ENCODE measurements around the gene HEATR9. TPM values are rescaled to one million over a fixed set of nuclear protein-coding genes. Genes with fewer than 3 reads are reported as not detected.

The HEATR9 gene
- total RNA-seq, 1 experiment from 2014 or later = not detected

GRCh38 chr17:35812456-35812855 is 56.2 kb downstream of the HEATR9 start:
- H3K36me3 ChIP-seq (ENCODE audit: control insufficient read depth in 1 of 2, insufficient read depth in 2 of 2, low read length in 2 of 2) = peaks cover 9 to 20% of the 10 kb centered on the region in 2 experiments
- no peak overlapping the region for H3K9ac ChIP-seq (ENCODE audit: low read length)
- no peak for ATAC-seq
- no peak for DNase-seq (ENCODE audit: low read depth, low spot score)
- CTCF ChIA-PET = interaction anchor here (0.7 kb wide), 1 partner anchor 49 kb away, joined by 3 read pairs; no protein-coding TSS in a partner anchor
- no peaks in the 10 kb centered on the region for H3K27me3 ChIP-seq (ENCODE audit: insufficient read depth, low read length)
- RAD21 ChIA-PET (ENCODE audit: low non-redundant PET in 1 of 2, low total read pairs in 2 of 2, uncharacterized antibody in 2 of 2, unreplicated experiment in 2 of 2) = no interaction called here
- no peak overlapping the region for H3K4me2 ChIP-seq (ENCODE audit: low read length)
- H3K79me2 ChIP-seq (ENCODE audit: insufficient read depth, low read length) = peaks cover 81% of the 10 kb centered on the region
- no peaks in the 10 kb centered on the region for H3K9me3 ChIP-seq (ENCODE audit: control insufficient read depth in 1 of 2, insufficient read depth in 1 of 2, low read depth in 1 of 2, low read length in 2 of 2)
- peaks cover 19 to 26% of the 10 kb centered on the region in 2 experiments for H3K4me1 ChIP-seq (ENCODE audit: control insufficient read depth in 1 of 2, insufficient read depth in 2 of 2, low read length in 2 of 2)
- POLR2A ChIA-PET = no interaction called here
- no peak overlapping the region for H3K4me3 ChIP-seq (replicated peaks in 1 of 2; ENCODE audit: low read depth in 1 of 2, low read length in 2 of 2)
- no TSS peak for BruUV-seq (replicated peaks)
- H4K20me1 ChIP-seq (ENCODE audit: insufficient read depth) = peaks cover 49% of the 10 kb centered on the region
- TF ChIP-seq EZH2phosphoT487 (IDR thresholded peaks at IDR 0.05; ENCODE audit: borderline replicate concordance) (no peak), FOSL1 (IDR thresholded peaks at IDR 0.05; ENCODE audit: low read depth) (no peak), ELF1 (IDR thresholded peaks at IDR 0.05; ENCODE audit: borderline replicate concordance, low read depth) (no peak), EGR1 (IDR thresholded peaks at IDR 0.05; ENCODE audit: low read depth) (no peak), EZH2 (IDR thresholded peaks at IDR 0.05) (no peak), RAD21 (IDR thresholded peaks at IDR 0.05; ENCODE audit: low read depth) (no peak)
- TF ChIP-seq, protein P1, sequence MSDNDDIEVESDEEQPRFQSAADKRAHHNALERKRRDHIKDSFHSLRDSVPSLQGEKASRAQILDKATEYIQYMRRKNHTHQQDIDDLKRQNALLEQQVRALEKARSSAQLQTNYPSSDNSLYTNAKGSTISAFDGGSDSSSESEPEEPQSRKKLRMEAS (IDR thresholded peaks at IDR 0.05) = no peak
- H2AFZ ChIP-seq (ENCODE audit: low read depth, low read length, poor library complexity, severe bottlenecking) = no peak overlapping the region
- intact Hi-C loops (cut with micrococcal nuclease) = no loop called here
- no peaks in the 10 kb centered on the region for H3K9me2 ChIP-seq (ENCODE audit: insufficient read depth)
- no peak overlapping the region for H3K27ac ChIP-seq (ENCODE audit: low read depth, low read length)

- no peaks in the 10 kb centered on the region for H3K27me3 ChIP-seq (ENCODE audit: insufficient read depth, low read length)
- peaks cover 74% of the 10 kb centered on the region for H3K79me2 ChIP-seq (ENCODE audit: insufficient read depth, low read length)
- H3K9me2 ChIP-seq (ENCODE audit: insufficient read depth) = no peaks in the 10 kb centered on the region
- BruUV-seq (replicated peaks) = no TSS peak
- H3K4me2 ChIP-seq (ENCODE audit: low read length) = no peak overlapping the region; the same call in 1 of the 2 replicates
- ChIA-PET CTCF (interaction anchor here (1.1 kb wide), 1 partner anchor 48 kb away, joined by 4 read pairs; no protein-coding TSS in a partner anchor), RAD21 (ENCODE audit: low non-redundant PET in 1 of 2, low total read pairs in 2 of 2, uncharacterized antibody in 2 of 2, unreplicated experiment in 2 of 2) (no interaction called here), POLR2A (interaction anchor here (0.6 kb wide), 1 partner anchor 222 kb away, joined by 3 read pairs; no protein-coding TSS in a partner anchor)
- H2AFZ ChIP-seq (ENCODE audit: low read depth, low read length, poor library complexity, severe bottlenecking) = no peak overlapping the region
- H3K9me3 ChIP-seq (ENCODE audit: control insufficient read depth in 1 of 2, insufficient read depth in 1 of 2, low read depth in 1 of 2, low read length in 2 of 2) = no peaks in the 10 kb centered on the region
- DNase-seq (ENCODE audit: low read depth, low spot score) = no peak
- H3K36me3 ChIP-seq (ENCODE audit: control insufficient read depth in 1 of 2, insufficient read depth in 2 of 2, low read length in 2 of 2) = peaks cover 4 to 13% of the 10 kb centered on the region in 2 experiments; a peak in 3 of 4 replicates
- no peak overlapping the region for H3K27ac ChIP-seq (ENCODE audit: low read depth, low read length)
- intact Hi-C loops (cut with micrococcal nuclease) = no loop called here
- H4K20me1 ChIP-seq (ENCODE audit: insufficient read depth) = peaks cover 44% of the 10 kb centered on the region
- H3K4me3 ChIP-seq (replicated peaks in 1 of 2; ENCODE audit: low read depth in 1 of 2, low read length in 2 of 2) = no peak overlapping the region
- TF ChIP-seq YY1 (IDR thresholded peaks at IDR 0.05; ENCODE audit: extremely low read depth, insufficient replicate concordance, low read depth, low read length) = no peak
- TF ChIP-seq ZFX (IDR thresholded peaks at IDR 0.05) = no peak
- TF ChIP-seq ATF3 (IDR thresholded peaks at IDR 0.05) = no peak
- TF ChIP-seq POLR2AphosphoS5 (IDR thresholded peaks at IDR 0.05; ENCODE audit: low read depth, low read length) = no peak
- no peak for TF ChIP-seq CEBPB (IDR thresholded peaks at IDR 0.05; ENCODE audit: low read depth)
- TF ChIP-seq SIN3A (IDR thresholded peaks at IDR 0.05; ENCODE audit: low read depth) = no peak
- TF ChIP-seq ELF1 (IDR thresholded peaks at IDR 0.05; ENCODE audit: borderline replicate concordance, low read depth) = no peak
- TF ChIP-seq FOSL1 (IDR thresholded peaks at IDR 0.05; ENCODE audit: low read depth) = no peak
- no peak for TF ChIP-seq CTCF (IDR thresholded peaks at IDR 0.05 in 2 of 3, conservative IDR thresholded peaks at IDR 0.05 in 1 of 3; ENCODE audit: borderline replicate concordance in 1 of 3, insufficient read depth in 1 of 3, low read depth in 2 of 3, low read length in 2 of 3)
- TF ChIP-seq SP1 (IDR thresholded peaks at IDR 0.05; ENCODE audit: low read depth) = no peak
- H3K9ac ChIP-seq (ENCODE audit: low read length) = no peak overlapping the region
- H3K4me1 ChIP-seq (ENCODE audit: control insufficient read depth in 1 of 2, insufficient read depth in 2 of 2, low read length in 2 of 2) = peaks cover 22 to 30% of the 10 kb centered on the region in 2 experiments
- ATAC-seq = no peak
Measured at GRCh38 chr17:35811759-35812158, 56.9 kb downstream of the HEATR9 start.
